Suppressor macrophage treated with lipopolysaccharide for 1 hour (primary cell): ENCODE data around the gene SMIM10.
"Not testable (repeated sequence)": the region's sequence is repeated elsewhere in the genome, so short reads cannot be mapped to it uniquely, and the experiment has no call there.

Source experiments
- DNase-seq, 3 donors: peaks; one replicate each; pipeline ENCODE4 v3.0.0-alpha.2; 2020 to 2022

Gene SMIM10

DNA sequence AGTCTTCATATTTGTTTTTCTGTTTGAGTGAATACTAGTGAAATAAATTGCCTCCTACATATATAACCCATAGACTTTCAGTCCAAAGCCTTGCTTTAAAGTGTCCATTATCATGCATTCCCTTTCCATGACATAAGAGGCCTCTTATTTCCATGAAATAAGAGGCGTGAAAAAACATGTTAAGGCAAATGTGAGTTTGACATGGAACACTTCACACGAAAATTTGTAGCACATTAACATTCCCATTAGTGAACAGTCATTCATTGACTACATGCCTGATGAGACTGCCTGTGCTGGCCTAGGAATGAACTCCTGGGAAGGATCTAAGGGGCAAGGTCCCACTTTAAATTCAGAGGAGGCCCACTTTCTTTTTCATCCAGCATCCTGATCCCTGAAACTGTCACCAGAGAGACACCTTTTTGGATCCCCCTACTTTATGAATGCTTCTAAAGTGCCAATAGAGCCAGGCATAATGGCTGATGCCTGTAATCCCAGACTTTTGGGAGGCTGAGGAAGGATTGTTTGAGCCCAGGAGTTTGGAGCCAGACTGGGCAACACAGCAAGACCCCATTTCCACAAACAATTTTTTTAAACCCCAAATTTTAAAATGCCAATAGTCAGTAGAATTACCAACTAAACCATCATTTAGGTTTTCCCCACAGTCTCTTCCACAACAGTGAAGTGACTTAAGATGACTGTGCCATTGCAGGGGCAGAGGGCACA is 24.9 kb downstream of the SMIM10 start:
- no peak for DNase-seq

DNA sequence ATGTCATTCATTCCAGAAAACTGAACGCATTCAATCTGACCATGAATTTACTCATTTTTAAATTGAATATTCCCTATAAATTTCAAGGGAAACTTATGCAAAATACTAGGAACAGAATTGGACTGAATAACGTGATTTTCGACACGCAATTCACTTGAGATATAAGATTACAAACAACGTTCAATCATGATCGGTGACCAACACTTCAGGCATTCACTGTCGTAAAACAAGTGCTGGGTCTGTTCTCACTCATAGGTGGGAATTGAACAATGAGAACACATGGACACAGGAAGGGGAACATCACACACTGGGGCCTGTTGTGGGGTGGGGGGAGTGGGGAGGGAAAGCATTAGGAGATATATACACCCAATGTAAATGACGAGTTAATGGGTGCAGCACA is 29.1 kb downstream of the SMIM10 start:
- DNase-seq, result not testable (repeated sequence)

DNA sequence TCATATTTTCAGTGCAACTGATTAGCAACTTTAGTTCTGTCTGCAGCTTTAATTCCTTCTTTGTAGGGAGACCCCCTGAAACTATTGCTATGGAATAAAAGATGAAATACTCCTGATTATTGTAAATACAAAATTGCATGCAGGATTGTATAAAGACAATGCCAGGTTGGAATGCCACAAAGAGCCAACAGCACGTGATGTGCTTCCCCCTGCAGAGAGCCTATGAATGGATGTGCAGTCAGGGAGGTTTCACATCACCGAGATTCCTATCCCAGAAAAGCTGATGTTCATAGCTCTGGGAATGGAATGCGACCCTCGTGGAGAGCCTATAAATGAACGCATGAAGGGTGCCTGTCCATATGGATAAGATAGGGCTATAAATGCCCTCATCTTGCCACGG is 33.0 kb downstream of the SMIM10 start:
- not testable (repeated sequence) for DNase-seq

DNA sequence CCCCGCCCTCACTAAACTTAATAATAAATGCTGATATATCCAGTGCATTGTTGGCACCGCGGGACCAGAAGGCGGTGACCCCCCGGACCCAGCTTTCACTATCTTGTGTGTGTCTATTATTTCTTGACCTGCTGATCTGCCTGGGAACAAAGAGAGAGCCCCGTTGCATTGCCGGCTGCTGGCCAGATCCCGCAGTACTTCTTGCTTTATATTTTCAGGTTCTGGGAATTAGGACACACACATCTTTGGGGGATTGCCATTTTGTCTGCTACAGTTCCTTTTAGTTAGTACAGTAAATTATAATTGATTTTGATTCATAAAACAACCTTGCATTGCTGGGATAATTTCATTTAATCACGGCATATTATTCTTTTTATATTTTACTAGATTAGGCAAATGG is 33.7 kb downstream of the SMIM10 start:
- no peak for DNase-seq

DNA sequence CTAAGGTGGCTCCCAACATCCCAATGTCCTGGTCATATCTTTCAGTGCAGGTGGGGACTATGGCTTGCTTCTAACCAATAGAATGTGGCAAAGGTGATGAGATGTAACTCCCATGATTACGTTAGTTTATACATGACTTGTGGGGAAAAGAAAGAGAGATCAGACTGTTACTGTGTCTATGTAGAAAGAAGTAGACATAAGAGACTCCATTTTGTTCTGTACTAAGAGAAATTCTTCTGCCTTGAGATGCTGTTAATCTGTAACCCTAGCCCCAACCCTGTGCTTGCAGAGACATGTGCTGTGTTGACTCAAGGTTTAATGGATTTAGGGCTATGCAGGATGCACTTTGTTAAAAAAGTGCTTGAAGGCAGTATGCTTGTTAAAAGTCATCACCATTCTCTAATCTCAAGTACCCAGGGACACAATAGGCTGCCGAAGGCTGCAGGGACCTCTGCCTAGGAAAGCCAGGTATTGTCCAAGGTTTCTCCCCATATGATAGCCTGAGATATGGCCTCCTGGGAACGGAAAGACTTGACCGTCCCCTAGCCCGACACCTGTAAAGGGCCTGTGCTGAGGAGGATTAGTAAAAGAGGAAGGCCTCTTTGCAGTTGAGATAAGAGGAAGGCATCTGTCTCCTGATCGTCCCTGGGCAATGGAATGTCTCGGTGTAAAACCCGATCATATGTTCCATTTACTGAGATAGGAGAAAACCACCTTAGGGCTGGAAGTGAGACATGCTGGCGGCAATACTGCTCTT is 39.6 kb downstream of the SMIM10 start:
- not testable (repeated sequence) for DNase-seq

DNA sequence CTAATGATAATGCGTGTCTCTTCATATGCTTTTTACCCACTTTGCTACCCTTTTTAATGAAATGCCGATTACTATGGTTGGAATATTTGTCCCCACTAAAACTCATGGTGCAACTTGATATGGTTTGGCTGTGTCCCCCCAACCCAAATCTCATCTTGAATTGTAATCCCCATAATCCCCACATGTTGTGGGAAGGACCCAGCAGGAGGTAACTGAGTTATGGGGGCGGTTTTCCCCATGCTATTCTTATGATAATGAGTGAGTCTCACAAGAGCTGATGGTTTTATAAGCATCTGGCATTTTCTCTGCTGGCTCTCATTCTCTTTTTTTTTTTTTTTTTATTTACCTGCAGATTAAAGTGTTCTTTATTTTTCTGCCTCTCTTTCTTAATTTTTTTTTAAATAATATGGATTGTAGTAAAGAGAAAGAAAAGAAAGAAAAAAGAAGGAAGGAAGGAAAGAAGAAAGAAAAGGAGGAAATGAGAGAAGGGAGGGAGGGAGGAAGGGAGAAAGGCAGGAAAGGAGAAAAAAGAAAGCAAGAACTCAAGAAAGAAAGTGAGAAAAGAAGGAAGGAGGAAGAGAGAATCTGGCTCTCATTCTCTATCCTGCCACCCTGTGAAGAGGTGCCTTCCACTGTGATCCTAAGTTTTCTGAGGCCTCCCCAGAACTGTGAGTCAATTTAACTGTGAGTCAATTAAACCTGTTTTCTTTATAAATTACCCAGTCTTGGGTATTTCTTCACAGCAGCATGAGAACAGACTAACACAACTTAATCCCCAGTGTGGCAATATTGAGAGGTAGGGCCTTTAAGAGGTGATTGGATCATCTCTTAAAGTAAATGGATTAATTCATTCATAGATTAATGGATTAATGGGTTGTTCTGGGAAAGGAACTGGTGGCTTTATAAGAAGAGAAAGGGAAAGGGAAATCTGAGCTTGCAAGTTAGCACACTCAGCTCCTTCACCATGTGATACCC is 50.6 kb downstream of the SMIM10 start:
- not testable (repeated sequence) for DNase-seq
